Sigmoid colon (tissue), 4 donors: ENCODE measurements around the gene DSCAM.

ENCODE experiments used
- EP300 ChIP-seq, 4 donors: sonication (generic); formaldehyde crosslinking; IDR thresholded peaks; one replicate each; pipeline ENCODE4 v1.6.1; 2017; ENCODE audit warnings: antibody characterized with exemption in 4 of 4
- POLR2A ChIP-seq, 2 donors: fragments of 450-650 bp; IDR thresholded peaks; one replicate each; pipeline ENCODE4 v1.6.1; 2016; ENCODE audit warnings: antibody characterized with exemption in 2 of 2, mild to moderate bottlenecking in 2 of 2, moderate library complexity in 2 of 2
- TF ChIP-seq, protein P1 (sequence below), 4 experiments: fragments of 450-650 bp in 3 of 4; fragments of 200-600 bp in 1 of 4; IDR thresholded peaks; one replicate each; pipeline ENCODE4 v1.5.1; 2016 to 2019; ENCODE audit warnings: antibody characterized with exemption in 4 of 4, mild to moderate bottlenecking in 3 of 4, moderate library complexity in 2 of 4

DNA sequence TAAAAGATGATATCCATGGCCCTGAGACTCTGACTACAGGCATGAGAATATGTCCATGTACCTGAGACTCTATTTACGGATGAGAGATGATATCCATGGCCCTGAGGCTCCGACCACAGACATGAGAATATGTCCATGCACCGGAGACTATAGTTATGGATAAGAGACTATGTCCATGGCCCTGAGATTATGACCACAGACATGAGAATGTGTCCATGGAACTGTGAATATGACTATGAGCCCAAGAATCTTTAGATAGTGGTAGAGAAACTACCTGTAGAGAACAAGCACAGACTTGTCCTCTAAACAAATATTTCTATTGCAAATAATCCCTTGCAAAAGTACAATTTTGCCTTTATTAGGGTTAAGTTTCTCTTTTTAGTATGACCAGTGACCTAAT lies 716.5 kb downstream of the DSCAM start:
- TF ChIP-seq POLR2A (IDR thresholded peaks at IDR 0.05), result no peak
- TF ChIP-seq, protein P1, sequence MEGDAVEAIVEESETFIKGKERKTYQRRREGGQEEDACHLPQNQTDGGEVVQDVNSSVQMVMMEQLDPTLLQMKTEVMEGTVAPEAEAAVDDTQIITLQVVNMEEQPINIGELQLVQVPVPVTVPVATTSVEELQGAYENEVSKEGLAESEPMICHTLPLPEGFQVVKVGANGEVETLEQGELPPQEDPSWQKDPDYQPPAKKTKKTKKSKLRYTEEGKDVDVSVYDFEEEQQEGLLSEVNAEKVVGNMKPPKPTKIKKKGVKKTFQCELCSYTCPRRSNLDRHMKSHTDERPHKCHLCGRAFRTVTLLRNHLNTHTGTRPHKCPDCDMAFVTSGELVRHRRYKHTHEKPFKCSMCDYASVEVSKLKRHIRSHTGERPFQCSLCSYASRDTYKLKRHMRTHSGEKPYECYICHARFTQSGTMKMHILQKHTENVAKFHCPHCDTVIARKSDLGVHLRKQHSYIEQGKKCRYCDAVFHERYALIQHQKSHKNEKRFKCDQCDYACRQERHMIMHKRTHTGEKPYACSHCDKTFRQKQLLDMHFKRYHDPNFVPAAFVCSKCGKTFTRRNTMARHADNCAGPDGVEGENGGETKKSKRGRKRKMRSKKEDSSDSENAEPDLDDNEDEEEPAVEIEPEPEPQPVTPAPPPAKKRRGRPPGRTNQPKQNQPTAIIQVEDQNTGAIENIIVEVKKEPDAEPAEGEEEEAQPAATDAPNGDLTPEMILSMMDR (IDR thresholded peaks at IDR 0.05), result no peak
- no peak for TF ChIP-seq EP300 (IDR thresholded peaks at IDR 0.05)
